HG02610 (cell line): ENCODE measurements around the gene MAP7.
"Not testable (repeated sequence)": the region's sequence is repeated elsewhere in the genome, so short reads cannot be mapped to it uniquely, and the experiment has no call there.

Source experiments
- ATAC-seq: cut with Tn5 transposase; IDR thresholded peaks from one replicate; pipeline ENCODE4 v1.9.1; 2021; ENCODE audit warnings: mild to moderate bottlenecking, moderate library complexity; ENCODE audit not compliant: unreplicated experiment

The MAP7 gene

GRCh38 chr6:136474241-136474640, 76.0 kb downstream of the MAP7 start:
- no peak for ATAC-seq

GRCh38 chr6:136471922-136472321, 78.3 kb downstream of the MAP7 start:
- no peak for ATAC-seq

DNA sequence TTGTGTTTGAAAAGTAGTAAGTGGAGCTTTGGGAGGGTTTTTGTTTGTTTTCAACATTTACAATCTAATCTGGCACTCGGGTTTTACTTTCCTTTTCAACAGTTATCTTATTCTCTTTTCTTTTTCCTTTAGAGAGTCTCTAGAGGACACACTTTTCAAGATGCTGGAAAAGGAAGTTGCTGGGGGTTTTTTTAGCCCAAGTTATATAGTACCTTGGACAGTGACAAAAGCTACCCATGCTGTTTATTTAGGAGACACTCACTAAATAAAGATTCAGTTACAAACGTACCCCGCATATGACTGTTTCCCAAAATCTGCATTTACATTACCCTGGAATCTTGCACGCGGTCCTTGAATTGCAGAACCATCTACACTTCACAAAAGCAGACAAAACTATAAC, 78.8 kb downstream of the MAP7 start:
- no peak for ATAC-seq

- ATAC-seq: no peak
Measured at GRCh38 chr6:136470044-136470443, 80.2 kb downstream of the MAP7 start.

GRCh38 chr6:136469154-136469553, 81.1 kb downstream of the MAP7 start:
- no peak for ATAC-seq

DNA sequence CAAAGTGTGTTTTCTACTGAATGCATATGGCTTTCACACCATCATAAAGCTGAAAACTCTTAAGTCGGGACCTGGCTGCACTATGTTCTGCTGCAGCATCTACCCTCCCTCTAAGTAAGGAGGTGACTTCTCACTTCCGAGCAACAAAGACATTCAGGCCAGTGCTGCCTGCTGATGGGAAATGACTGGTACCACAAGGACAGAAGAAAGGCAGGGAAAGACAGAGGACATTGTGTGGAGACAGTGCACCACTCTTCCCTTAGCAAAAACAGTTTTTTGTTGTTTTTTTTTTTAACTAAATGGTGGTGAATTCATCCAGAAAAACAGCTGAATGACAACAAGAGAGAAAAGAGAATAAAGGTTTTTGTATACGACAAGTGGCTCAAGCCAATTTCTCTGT, 81.5 kb downstream of the MAP7 start:
- no peak for ATAC-seq

GRCh38 chr6:136467186-136467585, 83.0 kb downstream of the MAP7 start:
- ATAC-seq: no peak

DNA sequence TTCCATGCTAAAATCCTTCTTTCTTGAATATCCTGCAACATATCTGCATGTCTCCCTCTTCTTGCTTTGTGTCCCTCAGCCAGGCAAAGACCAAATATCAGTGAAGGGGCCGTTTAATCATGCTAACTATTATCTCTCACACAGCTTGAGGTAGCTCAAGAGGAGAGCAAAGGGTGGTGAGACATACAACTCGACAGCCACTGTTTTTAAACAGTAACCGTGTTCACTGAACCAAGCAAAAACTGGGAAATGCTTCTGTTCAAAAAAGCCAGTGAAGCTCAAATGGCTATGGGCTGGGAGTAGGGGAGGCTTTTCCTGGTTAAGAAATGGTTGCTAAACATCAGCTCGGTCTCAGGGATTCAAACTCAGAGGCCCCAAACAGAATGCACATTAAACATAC, 83.4 kb downstream of the MAP7 start:
- no peak for ATAC-seq

DNA sequence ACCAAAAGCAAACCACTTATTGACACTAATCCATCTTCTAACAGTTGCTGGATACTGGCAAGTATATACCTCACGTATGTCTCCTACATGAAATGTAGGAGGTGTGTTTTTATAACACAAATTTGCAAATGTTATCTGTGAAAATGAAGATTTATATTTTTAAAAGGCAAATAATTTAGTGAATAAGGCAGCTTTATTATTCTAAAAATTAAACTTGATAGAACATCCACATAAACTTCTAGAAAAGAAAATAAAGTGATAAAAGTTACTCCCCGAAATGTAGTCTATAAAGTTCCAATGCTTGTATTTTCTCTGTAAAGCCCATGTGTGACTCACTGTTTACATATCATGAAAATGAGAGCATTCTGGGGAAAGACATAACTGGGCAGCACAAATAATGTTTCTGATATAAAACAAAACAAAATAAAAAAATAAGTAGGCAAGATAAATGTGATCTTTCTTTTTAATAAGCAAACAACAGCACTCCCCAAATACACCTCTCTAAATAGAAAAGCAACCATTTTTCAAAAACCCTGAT, 84.4 kb downstream of the MAP7 start:
- ATAC-seq: no peak

DNA sequence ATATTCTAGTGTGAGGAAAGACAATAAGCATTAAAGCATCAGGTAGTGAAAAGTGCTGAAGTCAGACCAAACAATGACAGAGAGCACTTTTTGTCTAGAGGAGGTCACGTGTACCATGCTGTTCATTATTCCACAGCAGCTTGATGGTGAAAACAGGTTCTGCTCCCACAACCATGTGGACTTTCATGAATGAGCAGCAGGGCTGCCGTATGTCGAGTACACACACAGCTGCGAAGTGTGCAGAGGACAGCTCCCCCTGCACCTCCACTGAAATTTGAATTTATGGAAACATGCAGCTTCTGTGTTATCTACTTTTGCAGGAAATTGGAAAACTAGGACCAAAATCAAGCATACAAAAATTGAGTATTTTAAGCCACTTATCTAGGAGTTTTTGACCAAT, 85.3 kb downstream of the MAP7 start:
- no peak for ATAC-seq

DNA sequence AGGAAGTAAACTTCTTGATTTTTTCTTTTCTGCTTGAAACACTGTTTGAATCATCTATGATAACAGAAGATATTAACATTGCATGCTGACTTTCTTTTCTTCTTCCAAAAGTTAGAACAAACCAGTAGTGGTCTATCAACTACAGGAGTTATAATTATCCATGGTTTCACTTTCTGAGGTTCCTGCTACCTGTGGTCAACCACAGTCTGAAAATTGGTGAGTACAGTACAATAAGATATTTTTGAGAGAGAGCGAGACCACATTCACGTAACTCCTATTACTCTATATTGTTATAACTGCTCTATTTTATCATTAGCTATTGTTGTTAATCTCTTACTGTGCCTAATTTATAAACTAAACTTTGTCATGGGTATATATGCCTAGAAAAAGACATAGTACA, 86.1 kb downstream of the MAP7 start:
- ATAC-seq: peak; percentile 76

DNA sequence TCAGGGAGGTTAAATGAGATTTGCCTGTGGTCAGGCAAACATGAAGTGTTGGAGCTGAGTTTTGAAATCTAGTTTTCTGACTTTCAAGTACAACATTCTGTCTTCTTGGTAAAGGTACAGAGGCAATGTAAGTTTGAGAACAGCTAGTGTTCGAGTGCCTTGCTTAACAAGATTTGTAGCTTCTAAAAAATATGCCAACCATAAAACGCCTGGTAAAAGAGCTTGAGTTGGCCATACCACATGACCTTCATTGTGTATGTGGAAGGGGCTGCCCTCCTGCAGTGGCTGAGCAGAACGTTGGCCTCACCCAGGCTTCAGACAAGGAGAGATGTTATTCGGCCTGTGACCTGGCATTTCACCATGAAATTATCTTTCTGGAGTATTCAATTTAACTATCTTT, 86.5 kb downstream of the MAP7 start:
- peak; percentile 29 for ATAC-seq

DNA sequence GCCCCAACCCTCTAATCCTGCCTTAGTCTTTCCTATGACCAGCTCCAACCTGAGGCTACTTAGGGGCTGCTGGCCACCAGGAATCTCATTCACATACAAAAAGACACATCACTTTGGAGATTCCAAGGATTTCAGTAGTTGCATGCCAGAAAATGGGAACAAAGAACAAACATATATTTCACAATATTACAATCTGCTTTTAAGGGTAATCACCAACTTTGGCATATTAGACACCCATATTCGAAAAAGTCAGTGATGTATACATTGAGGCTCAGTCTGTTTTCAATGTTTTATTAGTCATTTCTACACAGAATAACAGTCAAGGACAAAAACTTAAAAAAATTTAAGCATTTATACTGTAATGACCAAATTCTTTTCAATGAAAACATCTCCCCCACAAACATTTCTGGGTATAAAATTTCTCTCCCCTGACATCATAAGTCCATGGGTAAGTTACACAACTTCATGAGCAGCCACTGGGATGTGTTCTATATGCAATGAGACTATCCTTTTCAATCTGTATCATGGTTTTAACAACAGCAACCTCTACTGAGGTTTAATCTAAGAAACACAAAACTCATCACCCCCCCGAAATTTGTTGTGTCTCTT, 103.5 kb downstream of the MAP7 start:
- ATAC-seq: no peak

- no peak for ATAC-seq
Measured at GRCh38 chr6:136446145-136446544, 104.1 kb downstream of the MAP7 start.

DNA sequence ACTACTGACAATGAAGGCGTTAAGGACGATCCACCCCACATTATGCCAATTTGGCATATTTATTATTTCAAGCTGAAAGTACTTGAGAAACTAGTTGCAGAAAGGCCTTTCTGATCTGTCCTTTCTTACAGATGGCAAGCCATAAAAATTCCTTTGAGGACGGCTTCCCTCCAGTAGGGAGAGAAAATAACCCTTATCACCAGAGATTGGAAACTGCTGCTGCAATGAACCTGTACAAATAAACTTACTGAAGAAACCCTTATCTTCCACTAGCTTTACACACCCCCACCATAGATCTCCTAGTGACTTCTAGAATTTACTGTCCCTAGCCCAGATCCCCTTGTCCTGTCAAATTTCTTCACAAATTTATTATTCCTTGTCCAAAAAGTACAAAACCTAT, 105.2 kb downstream of the MAP7 start:
- ATAC-seq: no peak

DNA sequence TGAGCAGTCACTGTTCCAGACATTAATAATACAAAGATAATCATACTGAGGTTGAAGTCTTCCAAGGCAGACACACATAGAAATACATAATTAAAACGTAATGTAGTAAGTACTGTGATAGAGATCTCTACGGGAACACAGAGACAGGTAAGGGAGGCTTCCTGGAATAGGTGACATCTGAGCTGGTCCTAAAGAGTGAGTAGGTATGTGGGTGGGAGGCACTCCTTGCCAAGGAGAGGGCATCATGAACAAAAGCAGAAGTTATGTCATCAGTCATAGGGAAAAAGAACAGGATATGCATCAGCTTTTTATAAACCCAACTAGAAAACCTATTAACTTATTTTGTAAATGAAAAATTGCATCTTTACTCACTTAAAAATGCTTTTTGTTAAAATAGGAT, 110.0 kb downstream of the MAP7 start:
- ATAC-seq: no peak

DNA sequence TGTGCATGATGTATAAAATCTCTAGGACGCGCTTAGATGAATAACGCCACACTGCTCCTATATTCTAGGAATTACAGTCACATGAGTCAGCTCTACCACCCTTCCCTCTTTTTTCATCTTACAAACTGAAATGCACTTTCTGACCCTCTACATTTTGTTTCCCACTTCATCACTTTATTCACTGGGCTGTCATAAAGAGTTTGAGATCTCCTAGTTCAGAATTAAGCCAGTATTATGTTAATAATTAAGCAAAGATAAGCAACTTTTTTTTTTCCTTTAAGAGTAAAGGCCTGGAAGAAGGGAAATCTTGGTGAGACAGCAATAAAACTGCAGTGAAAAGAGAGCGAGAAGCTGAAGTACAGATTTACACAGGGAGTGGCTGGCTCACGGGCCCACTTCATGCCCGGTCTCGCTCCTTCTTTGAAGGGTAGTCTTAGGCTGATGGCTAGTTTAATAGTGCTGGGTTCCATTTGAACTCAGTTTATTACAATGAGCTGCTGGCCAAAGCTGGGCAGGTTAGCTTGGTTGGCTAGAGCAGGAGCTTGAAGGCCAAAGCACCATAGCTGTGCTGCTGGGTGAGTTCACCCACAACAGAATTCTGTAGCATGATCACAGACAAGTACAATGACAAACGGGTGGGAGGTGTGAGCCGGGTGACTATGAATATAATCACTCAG, 110.6 kb downstream of the MAP7 start:
- ATAC-seq: no peak

DNA sequence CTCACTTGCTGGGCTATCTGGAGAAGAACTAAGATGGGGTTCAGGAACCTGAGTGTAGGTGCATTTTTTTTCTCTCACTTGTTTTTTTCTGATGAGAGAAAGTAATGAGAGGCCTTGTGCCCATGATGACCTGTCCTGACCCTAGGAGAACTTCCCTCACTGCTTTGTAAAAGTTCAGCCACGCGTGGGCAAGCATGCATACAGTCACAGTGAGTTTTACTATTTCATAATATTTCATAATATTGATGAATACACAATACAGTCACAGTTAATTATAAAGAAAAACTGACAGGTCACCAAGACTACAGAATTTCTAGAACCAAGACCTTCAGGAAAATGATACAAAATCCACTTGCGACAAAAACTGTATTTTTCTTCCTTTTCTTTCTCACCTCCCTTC, 111.8 kb downstream of the MAP7 start:
- no peak for ATAC-seq

GRCh38 chr6:136437246-136437645, 113.0 kb downstream of the MAP7 start:
- no peak for ATAC-seq

DNA sequence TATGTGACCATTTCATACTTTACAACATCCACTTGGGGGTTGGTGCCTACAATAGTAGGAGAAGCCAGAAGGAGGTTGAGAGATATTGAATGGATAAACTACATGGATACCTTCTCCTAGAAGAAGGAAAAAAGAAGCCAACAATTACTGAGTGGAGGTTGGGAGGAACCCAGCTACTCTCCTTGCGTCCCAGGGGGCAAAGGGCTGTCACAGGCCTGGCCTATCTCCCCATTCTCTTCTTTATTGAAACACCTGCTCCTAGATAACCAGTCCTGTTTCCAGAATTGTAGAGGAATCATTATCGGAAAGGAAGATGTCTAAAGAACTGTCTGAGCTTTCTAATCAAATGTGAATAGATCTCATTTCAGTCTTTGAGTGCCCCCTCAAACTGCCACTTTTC, 115.1 kb downstream of the MAP7 start:
- ATAC-seq: no peak

- ATAC-seq: not testable (repeated sequence)
Measured at GRCh38 chr6:136431306-136431705, 118.9 kb downstream of the MAP7 start.

DNA sequence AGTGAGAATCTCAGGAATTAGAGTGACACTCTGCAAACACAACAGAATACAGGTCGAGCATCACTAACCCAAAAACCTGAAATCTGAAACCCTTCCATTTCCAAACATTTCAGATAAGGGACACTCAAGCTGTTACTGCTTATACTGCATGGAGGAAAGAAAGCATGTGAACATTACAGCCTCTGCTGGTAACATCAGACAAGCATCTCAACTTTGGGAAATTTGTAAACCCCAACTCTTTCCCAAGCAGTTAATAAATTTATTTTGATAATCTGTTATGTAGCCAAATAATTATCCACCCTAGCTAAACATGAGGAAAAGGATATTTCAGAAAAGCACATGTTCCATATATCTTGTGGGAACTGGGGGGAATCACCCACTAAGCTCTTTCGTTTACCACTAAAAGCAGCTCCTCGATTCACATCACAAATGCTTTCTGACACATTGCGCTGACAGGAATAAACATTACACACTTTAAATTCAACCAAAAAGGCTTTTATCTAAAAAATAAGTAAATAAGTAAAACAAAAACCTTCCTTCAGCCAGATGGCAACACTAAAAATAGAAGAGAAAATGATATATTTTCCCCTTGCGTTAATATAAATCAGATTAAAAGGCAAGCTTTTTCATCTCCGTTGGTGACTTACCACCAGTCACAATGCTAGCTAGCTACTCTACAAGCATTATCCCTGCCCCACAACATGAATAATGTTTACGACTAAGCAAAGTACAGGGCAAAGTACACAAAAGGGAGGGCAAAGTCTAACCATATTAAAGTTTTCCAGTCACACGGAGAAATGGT, 120.8 kb downstream of the MAP7 start:
- ATAC-seq: no peak
